H1 (cell line): ENCODE results near the gene UBASH3B. TPM values are rescaled to one million over a fixed set of nuclear protein-coding genes. Genes with fewer than 3 reads are reported as not detected.

Experiments
- CTCF ChIA-PET: fragments of 300-600 bp; sonication (Branson Sonifier 250); formaldehyde crosslinking; loops from one replicate; lab custom pipeline; 2021; ENCODE audit not compliant: partially characterized antibody; lab: Charles Lee
- POLR2A ChIA-PET: fragments of 300-600 bp; sonication (Branson Sonifier 250); formaldehyde crosslinking; loops from one replicate; lab custom pipeline; 2021; ENCODE audit warnings: inconsistent platforms; ENCODE audit not compliant: partially characterized antibody; lab: Charles Lee
- DNase-seq, 2 experiments: peaks; one replicate each; pipeline versions ENCODE4 v3.0.0 to v3.0.0-alpha.2; 2010 to 2022; ENCODE audit warnings: low spot score in 2 of 2, low read depth in 1 of 2, mixed read lengths in 1 of 2
- FAIRE-seq: peaks from 2 replicates; lab custom pipeline; 2011; peaks lifted over from hg19 to GRCh38; lab: Jason Lieb, UNC
- H2AFZ ChIP-seq: 2 replicates; pipeline ENCODE4 v1.8.1; 2012; ENCODE audit warnings: low read length, inconsistent platforms
- H2AK5ac ChIP-seq: 2 replicates; pipeline ENCODE4 v1.6.1; 2013; ENCODE audit warnings: low read depth, low read length
- H2BK120ac ChIP-seq: replicated peaks from 2 replicates; pipeline ENCODE3; 2013; ENCODE audit warnings: low read depth, low read length, inconsistent platforms
- H2BK12ac ChIP-seq: 2 replicates; pipeline ENCODE4 v1.6.1; 2013; ENCODE audit warnings: low read depth, low read length
- H2BK15ac ChIP-seq: 2 replicates; pipeline ENCODE4 v1.6.1; 2013; ENCODE audit warnings: low read length
- H2BK20ac ChIP-seq: 2 replicates; pipeline ENCODE4 v1.6.1; 2013; ENCODE audit warnings: low read length
- H2BK5ac ChIP-seq: 2 replicates; pipeline ENCODE4 v1.6.1; 2013; ENCODE audit warnings: low read depth, low read length
- H3K14ac ChIP-seq: 2 replicates; pipeline ENCODE4 v1.6.1; 2013; ENCODE audit warnings: inconsistent platforms; ENCODE audit not compliant: insufficient read length
- H3K18ac ChIP-seq: 2 replicates; pipeline ENCODE4 v1.6.1; 2013; ENCODE audit warnings: low read length; ENCODE audit errors: extremely low read depth
- H3K23ac ChIP-seq: 2 replicates; pipeline ENCODE4 v1.6.1; 2013; ENCODE audit warnings: inconsistent platforms; ENCODE audit not compliant: insufficient read length
- H3K23me2 ChIP-seq: 2 replicates; pipeline ENCODE4 v1.6.1; 2013; ENCODE audit warnings: low read depth, low read length
- H3K27ac ChIP-seq: 2 replicates; pipeline ENCODE4 v1.6.1; 2011; ENCODE audit warnings: low read depth, low read length, inconsistent platforms
- H3K27me3 ChIP-seq, 4 experiments: replicated peaks in 1 of 4; 1 replicate in 1 of 4; 2 replicates in 3 of 4; pipeline versions ENCODE4 v1.6.1 to v1.8.1; 2011 to 2013; ENCODE audit warnings: low read length in 3 of 4, mild to moderate bottlenecking in 3 of 4, inconsistent platforms in 2 of 4, mixed read lengths in 2 of 4, moderate library complexity in 1 of 4; ENCODE audit not compliant: control insufficient read depth in 3 of 4, insufficient read depth in 3 of 4; ENCODE audit errors: extremely low read depth in 1 of 4
- H3K36me3 ChIP-seq, 4 experiments: 2 replicates each; pipeline versions ENCODE4 v1.6.1 to v1.8.1; 2011 to 2013; ENCODE audit warnings: mild to moderate bottlenecking in 4 of 4, low read length in 3 of 4, moderate library complexity in 2 of 4, control low read depth in 1 of 4, inconsistent platforms in 1 of 4; ENCODE audit not compliant: insufficient read depth in 4 of 4, control insufficient read depth in 2 of 4
- H3K4ac ChIP-seq: replicated peaks from 2 replicates; pipeline ENCODE3; 2013; ENCODE audit warnings: low read length, low read depth, mixed read lengths, inconsistent platforms; ENCODE audit not compliant: insufficient read length
- H3K4me1 ChIP-seq, 4 experiments: replicated peaks in 1 of 4; 1 replicate in 1 of 4; 2 replicates in 3 of 4; pipeline versions ENCODE4 v1.6.1 to v1.8.1; 2011 to 2013; ENCODE audit warnings: low read length in 3 of 4, inconsistent platforms in 2 of 4, mixed read lengths in 1 of 4; ENCODE audit not compliant: insufficient read depth in 4 of 4, control insufficient read depth in 3 of 4
- H3K4me2 ChIP-seq, 2 experiments: 2 replicates each; pipeline versions ENCODE4 v1.6.1 to v1.8.1; 2011 to 2013; ENCODE audit warnings: low read depth in 2 of 2, low read length in 2 of 2, control low read depth in 1 of 2, inconsistent platforms in 1 of 2, mild to moderate bottlenecking in 1 of 2; ENCODE audit not compliant: insufficient read depth in 1 of 2
- H3K4me3 ChIP-seq, 4 experiments: fragments of 200-600, 300-600 bp in 1 of 4; sonication (generic), shearing (Covaris generic), sonication (Bioruptor Twin) in 1 of 4; 2 replicates each; pipeline versions ENCODE4 v1.5.1 to v1.8.1; 2011 to 2016; ENCODE audit warnings: low read length in 4 of 4, low read depth in 3 of 4, control low read depth in 2 of 4, inconsistent platforms in 2 of 4, mild to moderate bottlenecking in 2 of 4, mixed read lengths in 1 of 4, moderate library complexity in 1 of 4; ENCODE audit not compliant: insufficient read depth in 2 of 4; ENCODE audit errors: extremely low read depth in 1 of 4
- H3K56ac ChIP-seq: replicated peaks from 2 replicates; pipeline ENCODE3; 2013; ENCODE audit warnings: low read depth, mild to moderate bottlenecking, mixed read lengths, low read length, inconsistent platforms; ENCODE audit not compliant: insufficient read length
- H3K79me1 ChIP-seq: 2 replicates; pipeline ENCODE4 v1.6.1; 2013; ENCODE audit warnings: low read depth, low read length, control low read depth
- H3K79me2 ChIP-seq, 2 experiments: 2 replicates each; pipeline versions ENCODE4 v1.6.1 to v1.8.1; 2012 to 2013; ENCODE audit warnings: low read length in 2 of 2, mild to moderate bottlenecking in 2 of 2, inconsistent platforms in 1 of 2; ENCODE audit not compliant: insufficient read depth in 2 of 2, control insufficient read depth in 1 of 2
- H3K9ac ChIP-seq, 4 experiments: replicated peaks in 1 of 4; 1 replicate in 1 of 4; 2 replicates in 3 of 4; pipeline versions ENCODE4 v1.6.1 to v1.8.1; 2011 to 2013; ENCODE audit warnings: low read depth in 3 of 4, low read length in 3 of 4, control low read depth in 2 of 4, mild to moderate bottlenecking in 2 of 4, moderate library complexity in 2 of 4, inconsistent platforms in 1 of 4; ENCODE audit errors: extremely low read depth in 1 of 4
- H3K9me3 ChIP-seq, 2 experiments: 2 replicates each; pipeline versions ENCODE4 v1.6.1 to v1.8.1; 2012 to 2013; ENCODE audit warnings: mild to moderate bottlenecking in 2 of 2, moderate library complexity in 2 of 2, control low read depth in 1 of 2, inconsistent platforms in 1 of 2, low read depth in 1 of 2, low read length in 1 of 2, mixed read lengths in 1 of 2; ENCODE audit not compliant: insufficient read depth in 2 of 2
- H4K20me1 ChIP-seq, 2 experiments: replicated peaks in 1 of 2; 2 replicates each; pipeline versions ENCODE3 to v1.8.1; 2011 to 2013; ENCODE audit warnings: inconsistent platforms in 2 of 2, low read length in 2 of 2, mild to moderate bottlenecking in 1 of 2; ENCODE audit not compliant: insufficient read depth in 2 of 2, control insufficient read depth in 1 of 2
- H4K5ac ChIP-seq: 2 replicates; pipeline ENCODE4 v1.6.1; 2013; ENCODE audit warnings: low read length, low read depth, mixed read lengths, inconsistent platforms; ENCODE audit not compliant: insufficient read length
- H4K8ac ChIP-seq: 2 replicates; pipeline ENCODE4 v1.8.0; 2013; ENCODE audit warnings: mild to moderate bottlenecking, moderate library complexity, low read length, inconsistent platforms; ENCODE audit not compliant: insufficient read depth; ENCODE audit errors: extremely low read depth
- H4K91ac ChIP-seq: replicated peaks from 2 replicates; pipeline ENCODE3; 2013; ENCODE audit warnings: low read length, mixed read lengths, inconsistent platforms; ENCODE audit not compliant: insufficient read length
- CBX5 ChIP-seq: fragments of 300-800, 300-1000 bp; sonication (generic); IDR thresholded peaks from 2 replicates; pipeline ENCODE4 v1.7.1; 2016; ENCODE audit warnings: antibody characterized with exemption, low read length, low read depth
- KDM1A ChIP-seq: fragments of 200-600, 300-600 bp; sonication (generic); IDR thresholded peaks from 2 replicates; pipeline ENCODE4 v1.7.1; 2016; ENCODE audit warnings: mild to moderate bottlenecking, low read length, borderline replicate concordance
- MAFK ChIP-seq: IDR thresholded peaks from 2 replicates; pipeline ENCODE4 v1.6.1; 2012; ENCODE audit warnings: low read depth, mild to moderate bottlenecking, improper control_type of control experiment, low read length
- POLR2A ChIP-seq, 2 experiments: IDR thresholded peaks; 1 replicate in 1 of 2; 2 replicates in 1 of 2; pipeline ENCODE4 v1.6.1; 2011; ENCODE audit warnings: low read depth in 2 of 2, low read length in 2 of 2, mild to moderate bottlenecking in 2 of 2; ENCODE audit errors: control extremely low read depth in 1 of 2
- POU5F1 ChIP-seq: IDR thresholded peaks from 2 replicates; pipeline ENCODE4 v1.6.1; 2011; ENCODE audit warnings: low read depth, mild to moderate bottlenecking, low read length, moderate library complexity
- RBBP5 ChIP-seq: IDR thresholded peaks from 2 replicates; pipeline ENCODE4 v1.7.1; 2012; ENCODE audit warnings: low read depth, mild to moderate bottlenecking, inconsistent platforms, low read length, moderate library complexity, borderline replicate concordance
- RFX5 ChIP-seq: IDR thresholded peaks from 2 replicates; pipeline ENCODE4 v1.6.1; 2011; ENCODE audit warnings: low read depth, low read length, improper control_type of control experiment, borderline replicate concordance
- YY1 ChIP-seq: IDR thresholded peaks from 2 replicates; pipeline ENCODE4 v1.6.1; 2011; ENCODE audit warnings: low read depth, mild to moderate bottlenecking, low read length
- WGBS, 2 experiments: shearing (Covaris generic) in 1 of 2; methylation state at CpG; one replicate each; pipeline versions ENCODE4 v1.1.6 to v1.1.7; 2013 to 2015; ENCODE audit warnings: low lambda C conversion rate in 2 of 2, mixed read lengths in 2 of 2, inconsistent platforms in 1 of 2, low coverage in 1 of 2, missing lambda C conversion rate in 1 of 2; ENCODE audit not compliant: insufficient replicate concordance in 2 of 2, insufficient coverage in 1 of 2, insufficient read length in 1 of 2; ENCODE audit errors: extremely low coverage in 1 of 2, missing lambda C conversion rate in 1 of 2; 5-methylcytosine and 5-hydroxymethylcytosine counted together
- polyA plus RNA-seq, 7 experiments: library from polyadenylated mRNA; depleted of rRNA in 3 of 7; stranded (reverse) in 5 of 7; unstranded in 2 of 7; fragments of >200 nt in 5 of 7; fragments of 200-250 nt in 2 of 7; gene quantifications; 1 replicate in 5 of 7; 2 replicates in 1 of 7; 4 replicates in 1 of 7; pipeline versions ENCODE4 v1.2.1 to v1.2.3, GENCODE V29; 2011 to 2013; ENCODE audit warnings: missing spikeins in 2 of 7, mixed read lengths in 2 of 7
- total RNA-seq: library from RNA; stranded (reverse); fragmentation: NEBNext Ultra II Directional; extraction: Animal tissue kit (Norgen Biotek cat#: 25700); gene quantifications from 2 replicates; pipeline ENCODE4 v1.2.1, GENCODE V29; 2021
- TF ChIP-seq, protein P1 (sequence below): IDR thresholded peaks from 2 replicates; pipeline ENCODE4 v1.6.1; 2012; ENCODE audit warnings: inconsistent platforms
- TF ChIP-seq, protein P2 (sequence below), 3 experiments: IDR thresholded peaks; 1 replicate in 2 of 3; 2 replicates in 1 of 3; pipeline versions ENCODE4 v1.5.1 to v1.6.1; 2011; ENCODE audit warnings: low read length in 3 of 3, mild to moderate bottlenecking in 3 of 3, inconsistent platforms in 2 of 3, low read depth in 1 of 3, moderate library complexity in 1 of 3; ENCODE audit not compliant: insufficient read depth in 1 of 3; ENCODE audit errors: control extremely low read depth in 1 of 3

Gene UBASH3B
- total and polyA plus RNA-seq, 2 of the 8 experiments (the other 6 are each of a cell fraction or from before 2014, with no cell fraction given): 7.5 to 9.5 TPM

DNA sequence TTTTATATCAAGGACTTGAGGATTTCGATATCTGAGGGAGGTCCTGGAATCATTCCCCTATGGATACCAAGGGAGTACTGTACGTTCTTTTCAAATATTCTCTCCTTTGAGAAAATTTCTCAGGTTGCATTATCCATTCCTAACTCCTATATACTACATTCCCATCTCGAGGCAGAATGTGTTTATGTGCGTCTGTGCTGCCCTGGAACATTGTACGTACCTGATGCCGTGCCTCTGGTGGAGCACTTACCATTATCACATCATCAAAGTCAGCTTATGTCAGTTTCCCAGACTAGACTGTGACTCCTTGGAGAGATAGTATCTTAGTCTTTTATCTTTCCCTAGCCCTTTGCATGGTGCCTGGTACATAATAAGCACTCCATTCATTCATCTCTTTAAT is 21.7 kb downstream of the UBASH3B start:
- Histone ChIP-seq H4K20me1 (no peaks in the 10 kb centered on the region), H3K9ac (no peak overlapping the region), H2AFZ (no peak overlapping the region), H3K36me3 (no peaks in the 10 kb centered on the region), H3K27ac (no peak overlapping the region), H3K23ac (no peak overlapping the region), H3K18ac (no peak overlapping the region), H3K79me2 (no peaks in the 10 kb centered on the region), H2BK5ac (no peak overlapping the region), H3K14ac (no peak overlapping the region), H2BK120ac (no peak overlapping the region), H3K9me3 (no peaks in the 10 kb centered on the region), H3K56ac (no peak overlapping the region), H3K4me1 (0 out of 7 replicates have a peak, but pooled peaks cover 0 to 2% (median 0%) of the 10 kb centered on the region in 4 experiments), H3K4me3 (no peak overlapping the region), H2BK12ac (no peak overlapping the region), H3K79me1 (no peaks in the 10 kb centered on the region), H2BK20ac (no peak overlapping the region), H3K23me2 (no peaks in the 10 kb centered on the region), H2AK5ac (no peak overlapping the region), H4K5ac (no peak overlapping the region), H3K4me2 (no peak overlapping the region), H4K91ac (no peak overlapping the region), H2BK15ac (no peak overlapping the region), H3K27me3 (no peaks in the 10 kb centered on the region), H4K8ac (no peak overlapping the region), H3K4ac (no peak overlapping the region)
- 91% methylated on average over 6 of the region's 6 CpGs; no CpG with 5 or more reads in 1 of the 2 experiments for WGBS, 2 experiments
- ChIA-PET POLR2A (no interaction called here), CTCF (interaction anchor here (1.5 kb wide), 1 partner anchor 49 kb away, joined by 5 read pairs; no protein-coding TSS in a partner anchor)
- no peak for DNase-seq
- no peak for FAIRE-seq
- TF ChIP-seq KDM1A: no peak
- no peak for TF ChIP-seq RFX5
- no peak for TF ChIP-seq POLR2A (IDR thresholded peaks at IDR 0.05; ENCODE audit: control extremely low read depth in 1 of 2, low read depth in 2 of 2, low read length in 2 of 2)
- TF ChIP-seq RBBP5: no peak
- no peak for TF ChIP-seq POU5F1
- TF ChIP-seq, protein P1, sequence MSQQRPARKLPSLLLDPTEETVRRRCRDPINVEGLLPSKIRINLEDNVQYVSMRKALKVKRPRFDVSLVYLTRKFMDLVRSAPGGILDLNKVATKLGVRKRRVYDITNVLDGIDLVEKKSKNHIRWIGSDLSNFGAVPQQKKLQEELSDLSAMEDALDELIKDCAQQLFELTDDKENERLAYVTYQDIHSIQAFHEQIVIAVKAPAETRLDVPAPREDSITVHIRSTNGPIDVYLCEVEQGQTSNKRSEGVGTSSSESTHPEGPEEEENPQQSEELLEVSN: no peak
- no peak for TF ChIP-seq MAFK
- no peak for TF ChIP-seq YY1
- TF ChIP-seq, protein P2, sequence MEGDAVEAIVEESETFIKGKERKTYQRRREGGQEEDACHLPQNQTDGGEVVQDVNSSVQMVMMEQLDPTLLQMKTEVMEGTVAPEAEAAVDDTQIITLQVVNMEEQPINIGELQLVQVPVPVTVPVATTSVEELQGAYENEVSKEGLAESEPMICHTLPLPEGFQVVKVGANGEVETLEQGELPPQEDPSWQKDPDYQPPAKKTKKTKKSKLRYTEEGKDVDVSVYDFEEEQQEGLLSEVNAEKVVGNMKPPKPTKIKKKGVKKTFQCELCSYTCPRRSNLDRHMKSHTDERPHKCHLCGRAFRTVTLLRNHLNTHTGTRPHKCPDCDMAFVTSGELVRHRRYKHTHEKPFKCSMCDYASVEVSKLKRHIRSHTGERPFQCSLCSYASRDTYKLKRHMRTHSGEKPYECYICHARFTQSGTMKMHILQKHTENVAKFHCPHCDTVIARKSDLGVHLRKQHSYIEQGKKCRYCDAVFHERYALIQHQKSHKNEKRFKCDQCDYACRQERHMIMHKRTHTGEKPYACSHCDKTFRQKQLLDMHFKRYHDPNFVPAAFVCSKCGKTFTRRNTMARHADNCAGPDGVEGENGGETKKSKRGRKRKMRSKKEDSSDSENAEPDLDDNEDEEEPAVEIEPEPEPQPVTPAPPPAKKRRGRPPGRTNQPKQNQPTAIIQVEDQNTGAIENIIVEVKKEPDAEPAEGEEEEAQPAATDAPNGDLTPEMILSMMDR (IDR thresholded peaks at IDR 0.05; ENCODE audit: control extremely low read depth in 1 of 3, insufficient read depth in 1 of 3, low read depth in 1 of 3, low read length in 3 of 3): no peak
- TF ChIP-seq CBX5: no peak
